IPS DF 4.7 (cell line): ENCODE results near the gene BCAP29.
"Not testable (repeated sequence)": the region's sequence is repeated elsewhere in the genome, so short reads cannot be mapped to it uniquely, and the experiment has no call there.

ENCODE experiments used
- DNase-seq: peaks from one replicate; pipeline ENCODE4 v3.0.0-alpha.2; 2013; ENCODE audit warnings: low spot score; ENCODE audit errors: extremely low read depth

BCAP29 gene

GRCh38 chr7:107622429-107622828 lies 42.4 kb downstream of the BCAP29 start:
- no peak for DNase-seq

- no peak for DNase-seq
Measured at GRCh38 chr7:107622894-107623293, 42.8 kb downstream of the BCAP29 start.

GRCh38 chr7:107627002-107627401 lies 47.0 kb downstream of the BCAP29 start:
- DNase-seq: no peak

GRCh38 chr7:107628461-107629064 lies 48.5 kb downstream of the BCAP29 start:
- DNase-seq: no peak

GRCh38 chr7:107630342-107630741 lies 50.3 kb downstream of the BCAP29 start:
- DNase-seq: no peak

GRCh38 chr7:107631588-107632491 lies 51.8 kb downstream of the BCAP29 start:
- no peak for DNase-seq

- DNase-seq: no peak
Measured at GRCh38 chr7:107632492-107632865, 52.4 kb downstream of the BCAP29 start.

GRCh38 chr7:107638594-107638993 lies 58.5 kb downstream of the BCAP29 start:
- DNase-seq: no peak

GRCh38 chr7:107639070-107639469 lies 59.0 kb downstream of the BCAP29 start:
- DNase-seq: not testable (repeated sequence)

GRCh38 chr7:107641676-107642075 lies 61.6 kb downstream of the BCAP29 start:
- DNase-seq: no peak

GRCh38 chr7:107642501-107642900 lies 62.5 kb downstream of the BCAP29 start:
- DNase-seq: no peak

GRCh38 chr7:107643407-107643806 lies 63.4 kb downstream of the BCAP29 start:
- no peak for DNase-seq

- no peak for DNase-seq
Measured at GRCh38 chr7:107643938-107644308, 63.9 kb downstream of the BCAP29 start.

- DNase-seq: no peak
Measured at GRCh38 chr7:107644309-107644974, 64.4 kb downstream of the BCAP29 start.

- no peak for DNase-seq
Measured at GRCh38 chr7:107652642-107653041, 72.6 kb downstream of the BCAP29 start.

- DNase-seq: no peak
Measured at GRCh38 chr7:107658467-107658866, 78.4 kb downstream of the BCAP29 start.

- DNase-seq: no peak
Measured at GRCh38 chr7:107659666-107660065, 79.6 kb downstream of the BCAP29 start.

- no peak for DNase-seq
Measured at GRCh38 chr7:107660381-107661080, 80.5 kb downstream of the BCAP29 start, which contains the start of gene SLC26A4. Gene SLC26A4, plus strand, starts transcription at chr7:107660828. Its CDS starts 814 bp downstream, at chr7:107661642.

GRCh38 chr7:107661081-107661864 lies 81.2 kb downstream of the BCAP29 start:
- no peak for DNase-seq

GRCh38 chr7:107661865-107662379 lies 81.9 kb downstream of the BCAP29 start:
- DNase-seq: no peak

GRCh38 chr7:107663196-107663595 lies 83.2 kb downstream of the BCAP29 start:
- no peak for DNase-seq
